ENCODE data around the gene AQP1. TPM values are rescaled to one million over a fixed set of nuclear protein-coding genes. Genes with fewer than 3 reads are reported as not detected.

Gene AQP1
- polyA plus RNA-seq, 1 experiment: 0.32 TPM

- ChIA-PET CTCF (interaction anchor here (1.7 kb wide), 1 partner anchor 213 kb away, joined by 4 read pairs; no protein-coding TSS in a partner anchor), POLR2A (no interaction called here)
- H3K27ac ChIP-seq (ENCODE audit: low read depth, low read length): no peak overlapping the region
Observed at GRCh38 chr7:30921540-30922401, 10.1 kb downstream of the AQP1 start.

GRCh38 chr7:30922596-30922995 is 10.9 kb downstream of the AQP1 start:
- ChIA-PET POLR2A (no interaction called here), CTCF (interaction anchor here (1.3 to 1.7 kb wide), 3 partner anchors 16 to 212 kb away, joined by 3 to 6 read pairs (median 4); no protein-coding TSS in a partner anchor)
- Histone ChIP-seq H3K4me3 (ENCODE audit: low read depth, low read length) (no peak overlapping the region), H3K9me3 (ENCODE audit: control insufficient read depth, insufficient read depth, low read length) (peaks cover 7% of the 10 kb centered on the region), H3K27me3 (ENCODE audit: control insufficient read depth, insufficient read depth, low read length) (no peaks in the 10 kb centered on the region), H3K27ac (ENCODE audit: low read depth, low read length) (no peak overlapping the region)
- TF ChIP-seq CTCF (IDR thresholded peaks at IDR 0.05; ENCODE audit: low read depth, low read length): no peak
- DNase-seq (ENCODE audit: low read depth, low spot score): no peak

More at GRCh38 chr7:30921540-30922401, 10.1 kb downstream of the AQP1 start:
- H3K9me3 ChIP-seq (ENCODE audit: control insufficient read depth, insufficient read depth, low read length): peaks cover under 1% of the 10 kb centered on the region
- no peak overlapping the region for H3K4me3 ChIP-seq (ENCODE audit: low read depth, low read length)
- no peaks in the 10 kb centered on the region for H3K27me3 ChIP-seq (ENCODE audit: control insufficient read depth, insufficient read depth, low read length)
- TF ChIP-seq CTCF (IDR thresholded peaks at IDR 0.05; ENCODE audit: low read depth, low read length): no peak
- no peak for DNase-seq (ENCODE audit: low read depth, low spot score)

GRCh38 chr7:30923009-30923773 is 11.5 kb downstream of the AQP1 start:
- H3K27me3 ChIP-seq (ENCODE audit: control insufficient read depth, insufficient read depth, low read length): no peaks in the 10 kb centered on the region
- peaks cover 9% of the 10 kb centered on the region for H3K9me3 ChIP-seq (ENCODE audit: control insufficient read depth, insufficient read depth, low read length)
- TF ChIP-seq CTCF (IDR thresholded peaks at IDR 0.05; ENCODE audit: low read depth, low read length): no peak
- DNase-seq (ENCODE audit: low read depth, low spot score): no peak
- no peak overlapping the region for H3K4me3 ChIP-seq (ENCODE audit: low read depth, low read length)
- ChIA-PET CTCF (interaction anchor here (1.3 to 1.6 kb wide), 2 partner anchors 15 to 62 kb away, joined by 3 to 6 read pairs; no protein-coding TSS in a partner anchor), POLR2A (no interaction called here)
- no peak overlapping the region for H3K27ac ChIP-seq (ENCODE audit: low read depth, low read length)

- CTCF ChIA-PET: interaction anchor here (1.3 to 1.6 kb wide), 2 partner anchors 15 to 61 kb away, joined by 3 to 6 read pairs; no protein-coding TSS in a partner anchor
- no peak for DNase-seq (ENCODE audit: low read depth, low spot score)
- no peak overlapping the region for H3K27ac ChIP-seq (ENCODE audit: low read depth, low read length)
- POLR2A ChIA-PET: no interaction called here
- H3K4me3 ChIP-seq (ENCODE audit: low read depth, low read length): no peak overlapping the region
- H3K9me3 ChIP-seq (ENCODE audit: control insufficient read depth, insufficient read depth, low read length): peaks cover 13% of the 10 kb centered on the region
- H3K27me3 ChIP-seq (ENCODE audit: control insufficient read depth, insufficient read depth, low read length): peaks cover 3% of the 10 kb centered on the region
- TF ChIP-seq CTCF (IDR thresholded peaks at IDR 0.05; ENCODE audit: low read depth, low read length): no peak
Observed at GRCh38 chr7:30923774-30924413, 12.2 kb downstream of the AQP1 start.

Data from AG04450 (cell line).